ES-I3 (cell line): ENCODE data around the gene ZNF710.

Experiments used
- H3K36me3 ChIP-seq: 2 replicates; pipeline ENCODE4 v1.6.1; 2013; ENCODE audit warnings: mild to moderate bottlenecking, low read length, control low read depth, moderate library complexity; ENCODE audit not compliant: insufficient read depth
- H3K4me1 ChIP-seq: 2 replicates; pipeline ENCODE4 v1.6.1; 2013; ENCODE audit warnings: mild to moderate bottlenecking, control low read depth, low read length; ENCODE audit not compliant: insufficient read depth
- H3K9ac ChIP-seq: 2 replicates; pipeline ENCODE4 v1.6.1; 2013; ENCODE audit warnings: low read depth, mild to moderate bottlenecking, low read length, moderate library complexity
- H3K9me3 ChIP-seq: 2 replicates; pipeline ENCODE4 v1.6.1; 2013; ENCODE audit warnings: mild to moderate bottlenecking, low read length, moderate library complexity; ENCODE audit not compliant: control insufficient read depth, insufficient read depth

Gene ZNF710

GRCh38 chr15:90074916-90075315 is 73.8 kb downstream of the ZNF710 start:
- H3K4me1 ChIP-seq: peaks cover 26% of the 10 kb centered on the region
- no peaks in the 10 kb centered on the region for H3K9me3 ChIP-seq
- 0 out of 2 replicates have a peak, but pooled peaks cover 2% of the 10 kb centered on the region for H3K36me3 ChIP-seq
- H3K9ac ChIP-seq: no peak overlapping the region

DNA sequence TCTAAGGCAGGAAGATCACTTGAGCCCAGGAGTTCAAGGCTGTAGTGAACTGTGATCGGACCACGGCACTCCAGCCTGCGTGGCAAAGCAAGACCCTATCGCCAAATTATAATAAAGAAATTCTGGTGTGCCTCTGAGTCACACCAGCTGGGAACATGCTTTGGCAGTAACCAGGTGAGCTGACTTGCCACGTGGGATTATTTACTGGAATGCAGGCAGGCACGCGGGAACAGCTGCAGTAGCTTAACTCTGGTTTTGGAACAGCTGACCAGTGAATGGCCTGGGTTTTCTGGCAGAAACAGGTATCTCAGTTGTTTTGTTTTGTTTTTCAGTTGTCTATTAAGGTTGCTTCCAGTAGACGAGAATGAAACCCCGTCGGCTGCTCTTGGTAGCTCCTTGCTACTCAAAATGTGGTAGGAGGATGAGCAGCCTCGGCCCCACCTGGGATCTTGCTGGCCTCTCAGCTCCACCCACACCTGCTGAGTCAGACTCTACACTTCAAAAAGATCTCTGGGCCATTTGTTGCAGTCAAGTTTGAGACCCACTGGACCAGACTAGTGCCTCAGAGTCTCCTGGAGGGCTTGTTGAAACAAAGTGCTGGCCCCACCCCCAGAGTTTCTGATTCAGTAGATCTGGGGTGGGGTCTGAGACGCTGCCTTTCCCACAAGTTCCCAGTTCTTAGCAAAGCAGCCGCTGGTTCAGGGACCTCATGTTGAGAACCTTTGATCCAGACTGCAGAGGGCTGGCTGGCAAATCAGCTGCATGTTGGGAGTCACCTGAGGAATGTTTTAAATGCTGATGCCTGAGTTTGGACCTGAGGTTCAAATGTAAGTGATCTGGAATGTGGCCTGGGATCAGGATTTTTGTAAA is 74.5 kb downstream of the ZNF710 start:
- no peak overlapping the region for H3K9ac ChIP-seq
- H3K36me3 ChIP-seq: peaks cover 2% of the 10 kb centered on the region; the same call in 1 of the 2 replicates
- peaks cover 26% of the 10 kb centered on the region for H3K4me1 ChIP-seq
- H3K9me3 ChIP-seq: no peaks in the 10 kb centered on the region

- H3K36me3 ChIP-seq: peaks cover 2% of the 10 kb centered on the region; the same call in 1 of the 2 replicates
- H3K9me3 ChIP-seq: no peaks in the 10 kb centered on the region
- H3K9ac ChIP-seq: no peak overlapping the region
- peaks cover 26% of the 10 kb centered on the region for H3K4me1 ChIP-seq
Observed at GRCh38 chr15:90076716-90077115, 75.6 kb downstream of the ZNF710 start.

DNA sequence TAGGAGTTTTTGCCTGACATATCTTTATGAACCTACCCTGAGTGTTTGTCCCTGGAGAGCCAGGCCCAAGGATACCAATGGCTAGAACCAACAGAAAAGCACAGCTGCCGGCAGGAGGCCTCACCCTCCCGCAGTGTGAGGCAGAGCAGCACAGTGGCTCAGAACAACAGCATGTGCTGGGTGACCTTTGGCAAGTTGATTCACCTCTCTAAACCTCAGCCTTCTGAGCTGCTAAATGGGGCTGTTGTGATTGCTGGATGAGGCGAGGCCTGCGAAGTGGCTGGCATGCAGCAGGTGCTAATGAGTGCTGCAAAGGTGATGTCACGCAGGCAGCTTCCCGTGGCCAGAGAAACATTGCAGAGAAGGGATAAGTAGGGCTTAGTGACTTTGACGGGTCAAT is 77.8 kb downstream of the ZNF710 start:
- Histone ChIP-seq H3K9me3 (no peaks in the 10 kb centered on the region), H3K4me1 (peaks cover 21% of the 10 kb centered on the region), H3K9ac (no peak overlapping the region), H3K36me3 (peaks cover 2% of the 10 kb centered on the region; the same call in 1 of the 2 replicates)

- H3K9me3 ChIP-seq: no peaks in the 10 kb centered on the region
- peaks cover 2% of the 10 kb centered on the region; the same call in 1 of the 2 replicates for H3K36me3 ChIP-seq
- no peak overlapping the region for H3K9ac ChIP-seq
- H3K4me1 ChIP-seq: peaks cover 19% of the 10 kb centered on the region
Observed at GRCh38 chr15:90079619-90080457, 78.7 kb downstream of the ZNF710 start.

- peaks cover 18% of the 10 kb centered on the region for H3K4me1 ChIP-seq
- no peak overlapping the region for H3K9ac ChIP-seq
- peaks cover 2% of the 10 kb centered on the region; the same call in 1 of the 2 replicates for H3K36me3 ChIP-seq
- H3K9me3 ChIP-seq: no peaks in the 10 kb centered on the region
Observed at GRCh38 chr15:90080458-90080755, 79.3 kb downstream of the ZNF710 start.

GRCh38 chr15:90080818-90081393 is 79.8 kb downstream of the ZNF710 start:
- H3K4me1 ChIP-seq: peaks cover 13% of the 10 kb centered on the region
- no peaks in the 10 kb centered on the region for H3K9me3 ChIP-seq
- H3K9ac ChIP-seq: no peak overlapping the region
- peaks cover 2% of the 10 kb centered on the region; the same call in 1 of the 2 replicates for H3K36me3 ChIP-seq

GRCh38 chr15:90082140-90082715 is 81.1 kb downstream of the ZNF710 start:
- Histone ChIP-seq H3K36me3 (peaks cover 2% of the 10 kb centered on the region; the same call in 1 of the 2 replicates), H3K9ac (no peak overlapping the region), H3K4me1 (peaks cover 4% of the 10 kb centered on the region; the same call in 1 of the 2 replicates), H3K9me3 (no peaks in the 10 kb centered on the region)

DNA sequence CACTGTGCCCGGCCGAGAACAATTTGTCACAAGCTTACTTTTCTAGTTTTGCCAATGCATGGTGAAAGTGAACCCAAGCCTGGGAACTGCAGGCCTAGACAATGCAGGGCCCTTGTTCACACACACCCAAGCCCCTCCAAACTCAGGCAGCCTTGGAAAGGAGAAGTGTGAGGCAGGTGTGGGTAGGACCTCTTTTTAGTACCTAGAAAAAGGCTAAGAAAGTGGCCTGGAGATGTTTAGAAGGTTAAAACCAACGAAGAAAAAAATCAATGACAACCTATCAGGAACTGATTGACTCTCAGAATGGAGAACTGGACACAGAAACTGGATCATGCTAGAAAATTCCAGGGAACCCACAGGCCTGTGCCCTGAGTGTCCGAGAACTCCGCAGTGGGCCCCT is 82.3 kb downstream of the ZNF710 start:
- H3K4me1 ChIP-seq: peaks cover 4% of the 10 kb centered on the region; the same call in 1 of the 2 replicates
- H3K9me3 ChIP-seq: no peaks in the 10 kb centered on the region
- peaks cover 2% of the 10 kb centered on the region; the same call in 1 of the 2 replicates for H3K36me3 ChIP-seq
- H3K9ac ChIP-seq: no peak overlapping the region

- Histone ChIP-seq H3K9me3 (no peaks in the 10 kb centered on the region), H3K36me3 (peaks cover 2% of the 10 kb centered on the region; the same call in 1 of the 2 replicates), H3K4me1 (peaks cover 4% of the 10 kb centered on the region; the same call in 1 of the 2 replicates), H3K9ac (no peak overlapping the region)
Observed at GRCh38 chr15:90083954-90084607, 83.0 kb downstream of the ZNF710 start.

DNA sequence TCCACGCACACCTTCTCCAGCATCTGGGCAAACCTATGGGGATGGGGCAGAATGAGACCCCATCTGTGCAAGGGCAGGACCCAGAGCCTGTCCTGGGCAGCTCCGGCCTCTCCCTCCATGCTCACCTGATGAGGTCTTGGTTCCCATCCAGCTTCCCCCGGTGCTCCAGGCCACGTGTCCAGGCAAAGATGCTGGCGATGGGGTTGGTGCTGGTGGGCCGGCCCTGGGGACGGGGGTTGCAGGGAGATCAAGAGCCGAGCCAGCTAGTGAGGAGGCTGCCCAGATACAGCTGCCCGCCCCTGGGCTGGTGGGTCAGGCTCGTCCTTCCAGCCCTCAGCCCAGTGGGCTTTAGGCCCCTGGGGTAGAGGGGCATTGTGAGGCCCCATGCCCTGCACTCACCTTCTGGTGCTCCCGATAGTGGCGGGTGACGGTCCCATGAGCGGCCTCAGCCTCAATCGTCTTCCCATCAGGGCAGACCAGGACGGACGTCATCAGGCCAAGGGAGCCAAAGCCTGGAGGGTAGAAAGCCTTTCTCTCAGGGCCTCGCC is 83.8 kb downstream of the ZNF710 start:
- Histone ChIP-seq H3K9me3 (no peaks in the 10 kb centered on the region), H3K36me3 (no peaks in the 10 kb centered on the region; the same call in 1 of the 2 replicates), H3K9ac (no peak overlapping the region), H3K4me1 (peaks cover 4% of the 10 kb centered on the region; the same call in 1 of the 2 replicates)

- Histone ChIP-seq H3K36me3 (no peaks in the 10 kb centered on the region), H3K4me1 (peaks cover 4% of the 10 kb centered on the region; the same call in 1 of the 2 replicates)
Observed at GRCh38 chr15:90085565-90085964, 84.4 kb downstream of the ZNF710 start.

DNA sequence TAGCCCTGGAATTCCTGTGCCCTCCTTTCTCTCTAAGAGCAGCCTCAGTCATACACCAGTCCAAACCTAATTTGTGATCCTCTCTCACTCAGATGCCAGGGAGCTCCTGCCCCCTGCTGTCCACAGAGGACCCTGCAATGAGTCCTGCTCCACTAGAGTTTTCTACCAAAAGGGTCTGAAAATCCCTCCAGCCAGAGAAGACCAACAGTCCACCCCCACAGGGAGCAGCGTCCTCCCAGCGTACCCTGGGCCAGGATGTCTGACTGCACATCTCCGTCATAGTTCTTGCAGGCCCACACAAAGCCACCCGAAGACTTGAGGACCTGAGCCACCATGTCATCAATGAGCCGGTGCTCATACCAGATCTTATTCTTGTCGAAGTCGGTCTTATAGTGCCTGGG is 85.7 kb downstream of the ZNF710 start:
- no peak overlapping the region for H3K9ac ChIP-seq
- no peaks in the 10 kb centered on the region for H3K9me3 ChIP-seq
- H3K4me1 ChIP-seq: peaks cover 4% of the 10 kb centered on the region; the same call in 1 of the 2 replicates
- no peaks in the 10 kb centered on the region for H3K36me3 ChIP-seq

More at GRCh38 chr15:90085565-90085964, 84.4 kb downstream of the ZNF710 start:
- no peaks in the 10 kb centered on the region for H3K9me3 ChIP-seq
- no peak overlapping the region for H3K9ac ChIP-seq
